Ramos (cell line): Measurements from ENCODE around the gene PTGFR.

ENCODE experiments used
- in situ Hi-C: fragments of 300-500 bp; cut with MboI; formaldehyde crosslinking; loops from one replicate; pipeline ENCODE4 v1.14.3; 2022; ENCODE audit warnings: low sequenced_read_pairs; ENCODE audit not compliant: unreplicated experiment

PTGFR gene

GRCh38 chr1:78519446-78519845 lies 28.7 kb downstream of the PTGFR start:
- in situ Hi-C loops, result no loop called here

DNA sequence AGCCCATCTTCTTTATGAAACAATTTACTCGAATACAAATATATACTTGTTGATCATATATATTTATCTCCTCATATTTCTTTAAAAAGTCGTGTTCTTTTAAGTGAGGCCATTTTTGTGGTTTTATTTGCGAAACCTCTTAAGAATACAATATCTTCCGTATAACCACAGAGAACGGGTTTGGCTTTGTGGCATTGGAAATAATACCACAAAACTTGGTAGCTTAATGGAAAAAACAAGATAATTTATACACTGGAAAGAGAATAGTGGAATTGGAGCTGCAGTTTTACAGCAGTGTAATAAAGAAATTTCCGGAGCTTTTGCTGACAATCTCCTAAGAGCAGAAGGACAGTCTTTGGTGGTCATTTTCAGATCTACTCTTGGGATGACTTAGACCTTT lies 29.4 kb downstream of the PTGFR start:
- in situ Hi-C loops, result no loop called here

DNA sequence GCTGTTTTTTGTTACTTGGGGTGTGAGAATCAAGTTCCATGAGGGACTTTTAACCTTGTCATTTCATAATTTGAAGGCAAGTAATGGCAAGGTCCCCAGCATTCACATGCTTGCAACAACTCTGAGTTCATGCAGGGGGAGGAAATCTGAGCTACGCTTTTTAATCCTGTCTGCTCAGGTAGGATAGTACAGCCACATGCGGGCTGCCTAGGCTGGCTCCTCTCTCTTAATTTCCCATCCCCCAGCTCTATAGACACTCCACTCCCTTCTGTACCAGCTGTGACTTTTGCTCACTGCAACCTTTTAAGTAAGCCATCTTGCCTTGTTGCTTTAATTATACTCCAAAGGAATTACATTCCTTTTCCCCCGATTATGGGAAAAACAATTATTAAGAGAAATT lies 30.1 kb downstream of the PTGFR start:
- in situ Hi-C loops, result no loop called here

GRCh38 chr1:78522136-78522535 lies 31.4 kb downstream of the PTGFR start:
- in situ Hi-C loops, result no loop called here

DNA sequence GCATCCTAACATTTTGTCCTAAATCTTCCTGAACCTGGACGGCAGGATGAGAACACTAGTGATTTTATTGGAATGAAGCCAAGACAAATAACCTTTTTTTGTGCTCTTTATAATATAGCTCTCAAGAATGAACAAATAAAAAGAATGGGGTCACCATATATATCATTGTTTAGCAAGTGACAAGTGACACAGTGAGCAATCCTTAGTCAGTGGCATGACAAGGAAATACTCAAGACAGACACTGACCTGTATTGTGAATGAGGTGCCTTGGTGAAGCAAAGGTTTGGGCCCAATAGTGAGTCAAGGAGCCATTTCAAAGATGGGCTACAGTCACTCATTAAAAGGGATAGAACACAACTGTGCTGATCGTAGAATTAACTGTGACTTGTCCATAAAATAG lies 35.7 kb downstream of the PTGFR start:
- in situ Hi-C loops, result no loop called here

GRCh38 chr1:78527706-78528105 lies 36.9 kb downstream of the PTGFR start:
- in situ Hi-C loops, result no loop called here

DNA sequence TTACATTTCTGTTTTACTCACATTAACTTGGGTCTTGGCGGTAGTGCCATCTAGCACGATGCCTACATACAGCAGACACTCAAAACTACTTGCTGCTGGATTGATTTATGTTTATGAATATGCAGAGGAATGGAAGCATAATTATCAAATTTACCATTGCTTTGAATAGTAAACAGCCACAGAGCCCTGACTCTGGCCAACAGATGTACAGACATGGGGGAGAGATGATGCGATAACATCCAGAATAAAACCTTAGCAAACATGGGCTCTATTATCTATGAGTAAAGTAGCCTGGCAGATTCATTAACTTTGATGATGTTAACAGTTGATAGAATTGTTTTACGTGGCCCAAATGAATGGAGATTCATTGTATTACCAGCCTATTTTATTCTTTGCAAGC lies 42.8 kb downstream of the PTGFR start:
- in situ Hi-C loops, result no loop called here

DNA sequence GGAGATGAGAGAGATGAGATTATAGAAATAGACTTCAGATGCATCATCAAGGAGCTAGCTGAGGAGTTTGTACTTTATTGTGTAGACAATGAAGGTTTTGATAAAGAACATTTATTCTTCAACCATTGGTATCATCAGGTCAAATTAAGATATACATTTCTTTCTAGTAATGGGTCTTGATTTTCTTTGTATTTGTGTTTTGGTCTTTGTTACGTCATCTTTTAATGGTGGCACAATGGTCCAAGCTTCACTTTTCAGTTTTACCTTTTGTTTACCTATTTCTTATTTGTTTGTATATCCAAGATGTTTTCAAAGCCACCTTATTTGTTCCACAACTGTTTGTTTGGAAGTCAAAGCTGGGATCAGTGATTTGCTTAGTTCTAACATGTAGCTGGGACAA lies 44.5 kb downstream of the PTGFR start:
- in situ Hi-C loops, result no loop called here

DNA sequence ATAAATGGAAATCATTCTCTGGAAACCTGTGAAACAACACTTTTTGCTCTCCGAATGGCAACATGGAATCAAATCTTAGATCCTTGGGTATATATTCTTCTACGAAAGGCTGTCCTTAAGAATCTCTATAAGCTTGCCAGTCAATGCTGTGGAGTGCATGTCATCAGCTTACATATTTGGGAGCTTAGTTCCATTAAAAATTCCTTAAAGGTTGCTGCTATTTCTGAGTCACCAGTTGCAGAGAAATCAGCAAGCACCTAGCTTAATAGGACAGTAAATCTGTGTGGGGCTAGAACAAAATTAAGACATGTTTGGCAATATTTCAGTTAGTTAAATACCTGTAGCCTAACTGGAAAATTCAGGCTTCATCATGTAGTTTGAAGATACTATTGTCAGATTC lies 45.7 kb downstream of the PTGFR start:
- in situ Hi-C loops, result no loop called here

DNA sequence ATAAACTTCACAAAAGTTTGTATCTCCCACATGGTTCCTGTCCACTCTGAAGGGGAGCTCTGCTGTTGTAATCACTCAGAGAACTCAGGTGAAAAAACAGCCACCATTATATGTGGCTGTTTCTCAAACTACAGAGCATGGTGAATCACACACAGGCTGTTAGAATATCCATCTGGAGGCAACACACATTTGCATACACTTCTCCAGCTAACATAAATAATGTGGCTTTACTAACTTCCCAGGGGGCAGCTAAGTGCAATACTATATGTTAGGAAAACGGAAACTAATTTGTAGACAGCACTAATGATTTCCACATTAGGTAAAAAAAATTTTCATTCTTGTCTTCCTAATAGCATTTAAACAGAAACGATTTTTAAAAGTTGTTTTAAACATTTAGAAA lies 49.3 kb downstream of the PTGFR start:
- in situ Hi-C loops, result no loop called here

DNA sequence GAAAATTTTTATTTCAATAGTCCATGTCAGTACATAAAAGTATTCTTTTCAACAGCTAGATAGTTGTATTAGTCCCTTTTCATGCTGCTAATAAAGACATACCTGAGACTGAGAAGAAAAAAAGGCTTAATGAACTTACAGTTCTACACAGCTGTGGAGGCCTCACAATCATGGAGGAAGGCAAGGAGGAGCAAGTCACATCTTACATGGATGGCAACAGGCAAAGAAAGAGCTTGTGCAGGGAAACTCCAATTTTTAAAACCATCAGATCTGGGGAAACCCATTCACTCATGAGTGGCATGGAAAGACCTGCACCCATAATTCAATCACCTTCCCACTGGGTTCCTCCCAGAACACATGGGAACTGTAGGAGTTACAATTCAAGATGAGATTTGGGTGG lies 50.7 kb downstream of the PTGFR start:
- in situ Hi-C loops, result no loop called here

DNA sequence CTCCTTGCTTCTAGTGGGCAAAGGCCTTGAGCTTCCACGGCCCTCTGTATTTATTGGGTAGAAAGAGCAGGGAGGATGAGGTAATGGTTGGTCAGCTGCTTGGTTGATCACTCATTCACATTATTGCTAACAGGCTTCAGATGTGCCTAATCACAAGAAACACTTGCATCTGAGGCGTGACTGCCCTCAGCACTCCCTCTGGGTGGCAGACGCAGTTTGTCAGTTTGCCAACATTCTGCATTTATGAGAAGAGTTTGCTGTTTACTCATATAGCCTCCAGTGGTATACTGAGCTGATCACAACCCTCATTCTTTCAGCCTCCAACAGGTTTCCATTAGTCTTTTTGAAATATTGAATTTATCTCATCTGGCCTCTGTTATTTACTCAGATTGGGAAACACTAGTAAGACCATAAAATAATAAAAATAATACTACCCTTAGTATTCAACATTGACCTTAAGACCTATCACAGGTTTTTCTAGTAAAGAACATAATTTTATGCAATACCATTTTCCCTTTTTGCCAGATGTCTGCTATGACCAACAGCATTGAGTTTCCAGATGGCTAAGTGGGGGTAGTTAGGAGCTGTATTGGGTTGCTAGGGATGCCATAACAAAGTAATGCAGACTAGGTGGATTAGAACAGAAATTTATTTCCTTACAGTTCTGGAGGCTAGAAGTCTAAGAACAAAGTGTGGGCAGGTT lies 53.3 kb downstream of the PTGFR start:
- in situ Hi-C loops, result no loop called here

- in situ Hi-C loops, result no loop called here
Measured at GRCh38 chr1:78547081-78547480, 56.3 kb downstream of the PTGFR start.

DNA sequence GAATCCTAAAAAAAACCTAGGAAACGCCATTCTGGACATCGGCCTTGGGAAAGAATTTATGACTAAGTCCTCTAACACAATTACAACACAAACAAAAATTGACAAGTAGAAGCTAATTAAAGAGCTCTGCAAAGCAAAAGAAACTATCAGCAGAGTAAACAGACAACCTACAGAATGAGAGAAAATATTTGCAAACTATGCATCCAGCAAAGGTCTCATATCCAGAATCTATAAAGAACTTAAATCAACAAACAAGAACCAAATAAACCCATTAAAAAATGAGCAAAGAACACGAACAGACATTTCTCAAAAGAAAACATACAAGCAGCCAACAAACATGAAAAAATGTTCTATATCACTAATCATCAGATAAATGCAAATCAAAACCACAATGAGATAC lies 58.6 kb downstream of the PTGFR start:
- in situ Hi-C loops, result no loop called here

GRCh38 chr1:78549891-78550290 lies 59.1 kb downstream of the PTGFR start:
- in situ Hi-C loops, result no loop called here

GRCh38 chr1:78553859-78554258 lies 63.1 kb downstream of the PTGFR start:
- in situ Hi-C loops, result no loop called here

DNA sequence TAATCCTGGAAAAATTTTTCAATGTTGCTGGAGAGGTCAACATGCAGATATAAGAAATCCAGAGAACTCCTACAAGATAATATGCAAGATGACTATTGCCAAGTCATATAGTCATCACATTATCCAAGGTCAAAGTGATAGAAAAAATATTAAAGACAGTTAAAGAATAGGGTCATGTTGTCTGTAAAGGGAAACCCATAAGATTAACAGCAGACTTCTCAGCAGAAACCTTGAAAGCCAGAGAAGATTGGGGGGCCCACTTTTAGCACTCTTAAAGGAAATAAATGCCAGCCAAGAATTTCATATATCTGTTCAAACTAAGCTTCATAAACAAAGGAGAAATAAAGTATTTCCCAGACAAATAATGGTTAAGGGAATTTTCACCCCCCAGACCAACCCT lies 64.1 kb downstream of the PTGFR start:
- in situ Hi-C loops, result no loop called here

DNA sequence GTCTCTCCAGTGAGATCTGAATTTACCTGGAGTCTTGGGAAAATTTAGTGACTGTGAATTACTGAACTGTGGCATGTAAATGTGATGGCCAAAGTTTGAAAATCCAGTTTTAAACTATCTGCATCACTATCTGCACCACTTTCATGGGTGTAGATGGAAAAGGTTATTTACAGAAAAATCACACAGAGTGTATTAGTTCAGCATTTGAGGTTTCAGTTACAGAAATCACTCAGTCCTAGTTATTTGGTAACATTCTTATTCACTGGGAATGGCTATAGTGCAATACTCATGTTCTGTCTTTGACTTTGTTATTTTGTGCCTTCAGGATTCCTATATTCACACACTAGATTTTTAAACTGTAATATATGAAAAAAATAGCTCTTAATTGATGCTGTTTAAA lies 68.9 kb downstream of the PTGFR start:
- in situ Hi-C loops, result no loop called here

DNA sequence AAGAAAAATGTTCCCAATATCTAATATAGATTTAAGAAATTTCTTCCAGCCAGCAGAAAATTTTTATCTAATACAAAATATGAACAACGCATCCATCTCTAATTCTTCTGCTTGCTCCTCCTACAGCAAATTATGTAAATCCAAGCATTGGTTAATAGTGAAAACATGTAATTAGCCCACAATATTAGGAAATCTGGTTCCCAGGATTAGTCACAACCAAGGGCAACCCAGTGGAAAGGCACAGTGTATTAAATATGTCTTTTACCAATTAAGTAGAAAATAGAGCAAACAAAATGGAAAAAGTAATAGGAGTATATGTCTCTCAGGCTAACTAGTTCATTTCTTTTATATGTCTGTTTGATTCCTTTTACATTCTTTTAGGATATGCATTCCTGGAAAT lies 70.0 kb downstream of the PTGFR start:
- in situ Hi-C loops, result no loop called here

DNA sequence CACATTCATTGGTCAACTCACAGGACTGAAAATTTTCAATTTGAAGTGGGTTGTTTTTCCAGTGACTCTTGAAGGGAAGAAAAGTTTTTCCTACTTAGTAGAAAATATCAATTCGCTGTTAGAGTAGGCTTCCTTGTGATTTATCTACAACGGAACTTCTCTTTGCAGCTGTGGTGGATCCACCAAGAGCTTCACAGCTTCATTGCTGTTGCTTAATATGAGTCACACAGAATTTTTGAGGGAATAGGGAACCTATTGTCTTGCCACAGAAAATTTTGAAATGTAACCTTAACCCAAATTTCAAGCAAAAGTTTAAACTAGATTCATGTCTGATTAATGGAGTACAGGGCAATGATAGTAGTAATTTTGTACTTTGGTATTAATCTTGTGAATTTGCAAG lies 71.1 kb downstream of the PTGFR start:
- in situ Hi-C loops, result no loop called here

- in situ Hi-C loops, result no loop called here
Measured at GRCh38 chr1:78565393-78565792, 74.6 kb downstream of the PTGFR start.

GRCh38 chr1:78570539-78570938 lies 79.8 kb downstream of the PTGFR start:
- in situ Hi-C loops, result no loop called here
